K562 (cell line): ENCODE data around the gene AKT3.

Experiments used
- HCFC1 ChIP-seq: IDR thresholded peaks from 2 replicates; pipeline ENCODE4 v1.6.1; 2012; ENCODE audit warnings: low read depth, low read length, improper control_type of control experiment
- ILK ChIP-seq: fragments of 450-650 bp; IDR thresholded peaks from 2 replicates; pipeline ENCODE4 v1.6.1; 2016; ENCODE audit warnings: missing genetic modification characterization, low read depth, mild to moderate bottlenecking, missing compliant biosample characterization, moderate library complexity, borderline replicate concordance
- RNF2 ChIP-seq: sonication (generic); IDR thresholded peaks from 2 replicates; pipeline ENCODE4 v1.6.1; 2016
- SMARCE1 ChIP-seq: fragments of 450-650 bp; IDR thresholded peaks from 2 replicates; pipeline ENCODE4 v1.7.1; 2016; ENCODE audit warnings: mild to moderate bottlenecking
- SREBF2 ChIP-seq: sonication (generic); formaldehyde crosslinking; IDR thresholded peaks from 2 replicates; pipeline ENCODE4 v1.4.0; 2020; ENCODE audit warnings: mild to moderate bottlenecking, missing genetic modification reagents
- YBX1 ChIP-seq: fragments of 450-650 bp; IDR thresholded peaks from 2 replicates; pipeline ENCODE4 v1.7.1; 2016; ENCODE audit warnings: mild to moderate bottlenecking
- ZNF77 ChIP-seq: fragments of 250-450 bp; sonication (Bioruptor Pico); IDR thresholded peaks from 2 replicates; pipeline ENCODE4 v1.5.0; 2020
- ZNF778 ChIP-seq: fragments of 450-650 bp; formaldehyde crosslinking; IDR thresholded peaks from 2 replicates; pipeline ENCODE4 v1.4.0; 2020; ENCODE audit warnings: mild to moderate bottlenecking, moderate library complexity
- TF ChIP-seq, protein P1 (sequence below): sonication (generic); formaldehyde crosslinking; IDR thresholded peaks from 2 replicates; pipeline ENCODE4 v1.8.0; 2022; ENCODE audit warnings: mild to moderate bottlenecking, missing genetic modification reagents
- TF ChIP-seq, protein P2 (sequence below), 3 experiments: IDR thresholded peaks in 2 of 3; conservative IDR thresholded peaks in 1 of 3; 2 replicates each; pipeline ENCODE4 v1.5.1; 2011 to 2012; ENCODE audit warnings: low read length in 3 of 3, mild to moderate bottlenecking in 3 of 3, control low read depth in 2 of 3, improper control_type of control experiment in 1 of 3, inconsistent platforms in 1 of 3, low read depth in 1 of 3, mixed read lengths in 1 of 3, moderate library complexity in 1 of 3; ENCODE audit not compliant: insufficient read depth in 2 of 3
- TF ChIP-seq, protein P3 (sequence below): sonication (generic); formaldehyde crosslinking; IDR thresholded peaks from 2 replicates; pipeline ENCODE4 v1.8.1; 2023; ENCODE audit warnings: mild to moderate bottlenecking, missing genetic modification reagents

DNA sequence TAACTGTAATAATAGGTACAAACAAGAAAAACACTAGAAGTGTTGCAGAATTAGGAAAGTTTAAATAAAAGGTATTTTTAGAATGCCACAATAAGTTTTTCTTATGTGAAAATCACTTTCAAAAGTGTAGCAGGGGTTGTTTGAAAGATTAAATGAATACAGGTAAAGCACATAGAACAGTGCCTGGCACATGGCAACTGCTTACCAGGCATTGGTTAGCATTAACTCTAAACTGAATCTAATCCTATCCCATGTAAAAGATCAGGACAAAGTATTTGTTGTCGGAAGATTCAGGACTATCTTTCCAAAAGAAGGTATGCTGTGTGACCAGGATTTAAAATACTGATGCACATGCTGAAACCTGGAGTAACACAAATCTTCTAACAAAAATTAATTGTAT, 3.3 kb downstream of the AKT3 start:
- TF ChIP-seq, protein P1, sequence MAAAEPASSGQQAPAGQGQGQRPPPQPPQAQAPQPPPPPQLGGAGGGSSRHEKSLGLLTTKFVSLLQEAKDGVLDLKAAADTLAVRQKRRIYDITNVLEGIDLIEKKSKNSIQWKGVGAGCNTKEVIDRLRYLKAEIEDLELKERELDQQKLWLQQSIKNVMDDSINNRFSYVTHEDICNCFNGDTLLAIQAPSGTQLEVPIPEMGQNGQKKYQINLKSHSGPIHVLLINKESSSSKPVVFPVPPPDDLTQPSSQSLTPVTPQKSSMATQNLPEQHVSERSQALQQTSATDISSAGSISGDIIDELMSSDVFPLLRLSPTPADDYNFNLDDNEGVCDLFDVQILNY (CRISPR knock-in tag), result no peak
- no peak for TF ChIP-seq YBX1
- no peak for TF ChIP-seq HCFC1
- no peak for TF ChIP-seq ILK (tag)
- TF ChIP-seq, protein P2, sequence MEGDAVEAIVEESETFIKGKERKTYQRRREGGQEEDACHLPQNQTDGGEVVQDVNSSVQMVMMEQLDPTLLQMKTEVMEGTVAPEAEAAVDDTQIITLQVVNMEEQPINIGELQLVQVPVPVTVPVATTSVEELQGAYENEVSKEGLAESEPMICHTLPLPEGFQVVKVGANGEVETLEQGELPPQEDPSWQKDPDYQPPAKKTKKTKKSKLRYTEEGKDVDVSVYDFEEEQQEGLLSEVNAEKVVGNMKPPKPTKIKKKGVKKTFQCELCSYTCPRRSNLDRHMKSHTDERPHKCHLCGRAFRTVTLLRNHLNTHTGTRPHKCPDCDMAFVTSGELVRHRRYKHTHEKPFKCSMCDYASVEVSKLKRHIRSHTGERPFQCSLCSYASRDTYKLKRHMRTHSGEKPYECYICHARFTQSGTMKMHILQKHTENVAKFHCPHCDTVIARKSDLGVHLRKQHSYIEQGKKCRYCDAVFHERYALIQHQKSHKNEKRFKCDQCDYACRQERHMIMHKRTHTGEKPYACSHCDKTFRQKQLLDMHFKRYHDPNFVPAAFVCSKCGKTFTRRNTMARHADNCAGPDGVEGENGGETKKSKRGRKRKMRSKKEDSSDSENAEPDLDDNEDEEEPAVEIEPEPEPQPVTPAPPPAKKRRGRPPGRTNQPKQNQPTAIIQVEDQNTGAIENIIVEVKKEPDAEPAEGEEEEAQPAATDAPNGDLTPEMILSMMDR (IDR thresholded peaks at IDR 0.05 in 2 of 3, conservative IDR thresholded peaks at IDR 0.05 in 1 of 3; ENCODE audit: insufficient read depth in 2 of 3, low read depth in 1 of 3, low read length in 3 of 3), result no peak
- no peak for TF ChIP-seq ZNF778 (CRISPR knock-in tag)
- TF ChIP-seq, protein P3, sequence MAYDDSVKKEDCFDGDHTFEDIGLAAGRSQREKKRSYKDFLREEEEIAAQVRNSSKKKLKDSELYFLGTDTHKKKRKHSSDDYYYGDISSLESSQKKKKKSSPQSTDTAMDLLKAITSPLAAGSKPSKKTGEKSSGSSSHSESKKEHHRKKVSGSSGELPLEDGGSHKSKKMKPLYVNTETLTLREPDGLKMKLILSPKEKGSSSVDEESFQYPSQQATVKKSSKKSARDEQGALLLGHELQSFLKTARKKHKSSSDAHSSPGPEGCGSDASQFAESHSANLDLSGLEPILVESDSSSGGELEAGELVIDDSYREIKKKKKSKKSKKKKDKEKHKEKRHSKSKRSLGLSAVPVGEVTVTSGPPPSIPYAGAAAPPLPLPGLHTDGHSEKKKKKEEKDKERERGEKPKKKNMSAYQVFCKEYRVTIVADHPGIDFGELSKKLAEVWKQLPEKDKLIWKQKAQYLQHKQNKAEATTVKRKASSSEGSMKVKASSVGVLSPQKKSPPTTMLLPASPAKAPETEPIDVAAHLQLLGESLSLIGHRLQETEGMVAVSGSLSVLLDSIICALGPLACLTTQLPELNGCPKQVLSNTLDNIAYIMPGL (CRISPR knock-in tag), result no peak
- TF ChIP-seq RNF2, result no peak
- no peak for TF ChIP-seq SREBF2
- no peak for TF ChIP-seq ZNF77 (CRISPR knock-in tag)
- TF ChIP-seq SMARCE1, result no peak
